ENCODE measurements around the gene TSPAN31.
A peak's percentile ranks its signal among the peaks of the same experiment; 100 is the strongest.
"Not testable (repeated sequence)": the region's sequence is repeated elsewhere in the genome, so short reads cannot be mapped to it uniquely, and the experiment has no call there.

The TSPAN31 gene

GRCh38 chr12:57744777-57745484 lies at the start of gene TSPAN31:
Gene TSPAN31, plus strand, starts transcription at chr12:57745039. Its CDS starts 116 bp downstream, at chr12:57745155.
- DNase-seq, result peak; percentile 85

- no peak for DNase-seq
Measured at GRCh38 chr12:57695770-57696432, 48.9 kb upstream of the TSPAN31 start.

GRCh38 chr12:57697076-57697475 lies 47.8 kb upstream of the TSPAN31 start:
- DNase-seq, result no peak

GRCh38 chr12:57698414-57698813 lies 46.4 kb upstream of the TSPAN31 start:
- no peak for DNase-seq

GRCh38 chr12:57700317-57700716 lies 44.5 kb upstream of the TSPAN31 start:
- DNase-seq, result no peak

GRCh38 chr12:57707250-57707649 lies 37.6 kb upstream of the TSPAN31 start:
- DNase-seq, result no peak

GRCh38 chr12:57708296-57708695 lies 36.5 kb upstream of the TSPAN31 start:
- no peak for DNase-seq

- no peak for DNase-seq
Measured at GRCh38 chr12:57712701-57713100, 32.1 kb upstream of the TSPAN31 start.

- no peak for DNase-seq
Measured at GRCh38 chr12:57713209-57713608, 31.6 kb upstream of the TSPAN31 start.

- DNase-seq, result not testable (repeated sequence)
Measured at GRCh38 chr12:57715036-57715748, 29.6 kb upstream of the TSPAN31 start.

- DNase-seq, result no peak
Measured at GRCh38 chr12:57715786-57716185, 29.1 kb upstream of the TSPAN31 start.

- DNase-seq, result no peak
Measured at GRCh38 chr12:57716305-57716704, 28.5 kb upstream of the TSPAN31 start.

GRCh38 chr12:57717131-57717530 lies 27.7 kb upstream of the TSPAN31 start:
- no peak for DNase-seq

GRCh38 chr12:57717846-57718640 lies 26.8 kb upstream of the TSPAN31 start:
- no peak for DNase-seq

GRCh38 chr12:57718641-57719528 lies 26.0 kb upstream of the TSPAN31 start:
- no peak for DNase-seq

- no peak for DNase-seq
Measured at GRCh38 chr12:57719777-57720605, 24.8 kb upstream of the TSPAN31 start.

- DNase-seq, result no peak
Measured at GRCh38 chr12:57720606-57721595, 23.9 kb upstream of the TSPAN31 start.

GRCh38 chr12:57721846-57722608 lies 22.8 kb upstream of the TSPAN31 start:
- not testable (repeated sequence) for DNase-seq
